Left ventricle myocardium superior (tissue), 1 donor: ENCODE measurements around the gene ZPBP. TPM values are rescaled to one million over a fixed set of nuclear protein-coding genes. Genes with fewer than 3 reads are reported as not detected.
"Not testable (repeated sequence)": the region's sequence is repeated elsewhere in the genome, so short reads cannot be mapped to it uniquely, and the experiment has no call there.

Experiments used
- ATAC-seq: fragments of 200-7000 bp; cut with Tn5 transposase; one replicate; pipeline ENCODE4 v1.9.1; 2020; ENCODE audit warnings: mild to moderate bottlenecking, moderate library complexity
- DNase-seq: peaks from one replicate; pipeline ENCODE4 v3.0.0-alpha.2; 2020
- intact Hi-C: fragments of 100-400 bp; cut with micrococcal nuclease; formaldehyde crosslinking; loops from one replicate; pipeline ENCODE4 v1.11.0; 2022
- total RNA-seq: library from RNA; stranded (reverse); fragmentation: NEBNext Ultra II Directional; extraction: Animal tissue kit (Norgen Biotek cat#: 25700); gene quantifications from one replicate; pipeline ENCODE4 v1.2.1, GENCODE V29; 2021
- donor health status: DM: no; HTN: yes; CAD: no; lungs with severe emphysema.

Gene ZPBP
- total RNA-seq, 1 donor from 2014 or later, result not detected

DNA sequence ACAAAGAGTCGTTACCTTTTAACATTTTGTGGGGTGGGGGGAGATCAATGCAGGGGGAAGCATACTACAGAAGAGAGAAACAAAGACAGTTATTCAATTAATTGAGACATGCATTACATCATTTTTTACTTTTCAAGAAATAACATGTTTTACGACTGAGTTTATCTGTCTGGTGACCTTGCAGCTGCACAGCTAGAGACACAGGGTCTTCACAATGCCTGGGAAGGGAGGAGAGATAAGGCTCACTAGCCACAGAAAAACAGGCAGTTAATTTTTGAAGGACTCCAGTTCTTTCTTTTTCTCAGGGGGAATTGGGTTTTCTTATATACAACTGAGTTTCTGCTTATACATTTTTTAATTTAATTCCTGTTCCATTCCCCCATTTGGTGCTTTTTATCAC, 30.1 kb downstream of the ZPBP start:
- no peak for ATAC-seq
- DNase-seq, result no peak
- intact Hi-C loops, result no loop called here

- DNase-seq (no peak), ATAC-seq (no peak)
- intact Hi-C loops, result no loop called here
These were observed 36.9 kb downstream of the ZPBP start for GRCh38 chr7:50056131-50056530.

- ATAC-seq (no peak), DNase-seq (no peak)
- intact Hi-C loops, result no loop called here
These were observed 45.3 kb downstream of the ZPBP start for GRCh38 chr7:50047716-50048115.

DNA sequence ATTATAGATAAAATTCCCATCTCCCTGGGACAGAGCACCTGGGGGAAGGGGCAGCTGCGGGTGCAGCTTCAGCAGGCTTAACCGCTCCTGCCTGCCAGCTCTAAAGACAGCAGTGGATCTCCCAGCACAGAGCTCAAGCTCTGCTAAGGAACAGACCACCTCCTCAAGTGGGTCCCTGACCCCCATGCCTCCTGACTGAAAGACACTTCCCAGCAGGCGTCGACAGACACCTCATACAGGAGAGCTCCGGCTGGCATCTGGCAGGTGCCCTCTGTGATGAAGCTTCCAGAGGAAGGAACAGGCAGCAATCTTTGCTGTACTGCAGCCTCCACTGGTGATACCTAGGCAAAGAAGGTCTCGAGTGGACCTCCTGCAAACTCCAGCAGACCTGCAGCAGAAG, 51.9 kb downstream of the ZPBP start:
- intact Hi-C loops, result not testable (repeated sequence)

DNA sequence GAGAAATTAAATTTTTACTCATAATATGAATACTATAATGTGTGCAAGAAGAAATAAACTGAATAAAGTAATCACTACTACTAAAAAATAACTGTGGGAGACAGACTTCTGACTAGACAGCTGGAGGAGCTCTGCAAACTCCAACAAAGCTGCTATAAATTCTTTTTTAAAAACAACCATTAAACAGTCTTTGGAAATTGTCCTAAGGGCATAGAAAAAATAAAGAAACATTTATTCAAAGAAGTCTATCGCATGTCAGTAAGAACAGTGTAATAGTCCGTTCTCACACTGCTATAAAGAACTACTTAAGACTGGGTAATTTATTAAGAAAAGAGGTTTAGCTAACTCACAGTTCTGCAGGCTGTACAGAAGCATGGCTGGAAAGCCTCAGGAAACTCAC, 56.0 kb downstream of the ZPBP start:
- intact Hi-C loops, result no loop called here
- no peak for ATAC-seq
- DNase-seq, result no peak

More for the DNA sequence above, 51.9 kb downstream of the ZPBP start:
- DNase-seq, ATAC-seq: not testable (repeated sequence)

DNA sequence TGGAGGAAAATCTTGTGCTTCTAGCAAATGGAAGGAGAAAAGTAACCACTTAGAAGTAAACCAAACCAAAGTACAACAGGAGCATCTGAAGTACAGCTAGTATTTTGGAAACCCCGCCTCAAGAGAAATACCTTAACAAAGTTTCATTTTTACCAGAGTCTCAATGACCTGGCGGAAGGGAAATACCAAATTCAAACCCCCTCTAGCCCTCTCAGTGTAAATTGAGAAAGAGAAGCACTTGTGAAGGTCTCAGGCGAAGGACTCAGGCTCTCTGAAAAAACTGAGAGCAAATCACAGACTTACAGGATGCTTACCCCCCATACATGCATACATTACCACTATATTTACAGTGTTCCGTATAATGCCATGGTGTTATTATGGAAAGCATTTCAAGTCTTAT, 70.1 kb downstream of the ZPBP start:
- DNase-seq (no peak), ATAC-seq (no peak)
- intact Hi-C loops, result no loop called here

DNA sequence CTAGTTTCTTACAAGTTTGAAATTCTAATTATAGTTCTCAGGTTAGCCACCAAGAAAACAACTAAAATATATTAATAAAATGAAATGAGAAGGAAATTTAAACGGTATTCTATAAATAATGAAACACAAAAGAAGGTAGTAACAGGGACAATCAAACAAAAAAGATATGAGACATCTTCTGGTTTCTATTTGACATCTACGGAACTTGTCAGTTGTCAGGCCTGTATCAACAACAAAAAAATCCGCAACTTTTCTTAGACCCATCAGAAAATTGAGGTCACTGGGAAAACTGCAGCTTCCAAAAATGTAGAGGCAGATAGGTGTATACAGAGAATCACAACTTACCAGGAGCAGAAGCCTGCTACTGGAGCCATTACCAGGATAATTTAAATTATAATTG, 70.6 kb downstream of the ZPBP start:
- DNase-seq (no peak), ATAC-seq (no peak)
- intact Hi-C loops, result no loop called here

DNA sequence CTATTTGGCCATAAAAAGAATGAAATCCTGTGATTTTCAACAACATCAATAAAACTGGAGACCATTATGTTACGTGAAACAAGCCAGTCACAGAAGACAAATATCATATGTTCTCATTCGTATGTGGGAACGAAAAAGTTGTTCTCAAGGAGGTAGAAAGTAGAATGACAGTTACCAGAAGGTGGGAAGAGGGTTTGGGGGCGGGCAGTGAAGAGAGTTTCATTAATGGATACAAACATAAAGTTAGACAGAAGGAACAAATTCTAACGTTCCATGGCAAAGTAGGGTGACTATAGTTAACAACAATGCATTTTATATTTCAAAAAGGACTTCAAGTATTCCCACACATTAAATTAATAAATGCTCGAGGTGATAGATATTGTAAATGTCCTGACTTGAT, 97.4 kb downstream of the ZPBP start:
- DNase-seq (no peak), ATAC-seq (no peak)
- intact Hi-C loops, result no loop called here

DNA sequence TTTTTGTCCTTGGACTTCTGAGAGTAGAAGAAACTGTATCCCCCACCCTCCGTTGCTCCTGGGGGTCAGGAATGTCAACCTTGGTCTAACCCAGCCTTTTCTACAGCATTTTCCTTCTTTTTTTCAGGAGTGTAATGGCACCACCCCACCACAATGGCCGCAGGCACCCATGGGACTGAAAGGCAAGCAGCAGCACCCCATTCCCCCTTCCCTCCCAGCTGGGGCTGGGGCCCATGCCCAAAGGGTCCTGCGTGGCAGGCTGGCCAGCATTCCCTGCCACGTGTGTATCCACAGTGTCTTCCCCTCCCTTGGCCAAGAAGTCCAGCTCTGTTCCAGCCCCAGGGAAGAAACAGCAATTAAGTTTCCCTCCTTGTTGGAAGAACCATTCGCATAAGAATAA, 106.9 kb downstream of the ZPBP start:
- no peak for DNase-seq
- intact Hi-C loops, result no loop called here
- no peak for ATAC-seq

GRCh38 chr7:49980465-49980864, 112.6 kb downstream of the ZPBP start:
- no peak for ATAC-seq
- intact Hi-C loops, result no loop called here
- DNase-seq, result no peak

DNA sequence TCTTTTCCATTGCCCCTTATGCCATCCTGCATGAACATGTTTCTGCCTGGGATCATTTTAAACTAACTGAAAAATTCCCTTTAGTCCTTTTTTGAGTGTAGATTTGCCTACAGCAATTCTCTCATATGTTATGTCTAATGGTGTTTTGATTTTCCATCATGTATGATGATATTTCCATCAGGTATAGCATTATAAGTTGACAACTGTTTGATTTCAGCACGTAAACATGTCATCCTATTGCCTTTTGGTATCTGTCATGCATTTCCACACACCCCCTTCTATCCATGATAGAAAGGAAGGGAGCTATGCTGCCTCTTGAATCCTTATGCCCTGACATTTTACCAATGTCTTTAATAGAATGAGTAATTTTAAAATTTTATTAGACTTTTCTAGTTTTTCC, 116.8 kb downstream of the ZPBP start:
- intact Hi-C loops, result no loop called here
- ATAC-seq, result no peak
- DNase-seq, result no peak

- intact Hi-C loops, result no loop called here
- DNase-seq (no peak), ATAC-seq (no peak)
These were observed 119.0 kb downstream of the ZPBP start for GRCh38 chr7:49974035-49974434.

- DNase-seq (no peak), ATAC-seq (no peak)
- intact Hi-C loops, result no loop called here
These were observed 155.4 kb downstream of the ZPBP start for GRCh38 chr7:49937608-49938007.

GRCh38 chr7:49931627-49932026, 161.4 kb downstream of the ZPBP start:
- ATAC-seq, result no peak
- intact Hi-C loops, result no loop called here
- no peak for DNase-seq

DNA sequence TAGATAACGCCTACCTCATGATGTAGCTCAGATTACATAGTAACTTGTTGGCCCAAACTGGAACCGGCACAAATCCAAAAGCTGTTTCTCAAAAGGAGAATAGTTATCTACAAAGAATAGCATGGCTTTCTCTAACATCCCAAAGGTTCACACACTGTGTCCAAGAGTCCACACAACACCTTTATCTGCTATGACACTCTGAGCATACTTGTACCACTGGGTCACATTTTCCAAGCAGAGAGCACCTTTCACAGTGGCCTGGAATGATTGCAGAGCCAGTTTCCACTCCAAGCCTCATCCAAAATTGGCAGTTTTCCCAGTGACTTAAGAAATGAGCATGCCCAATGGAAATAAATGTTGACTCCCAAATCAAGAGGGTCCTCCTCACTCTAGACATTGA, 164.3 kb downstream of the ZPBP start:
- ATAC-seq (peak; percentile 72), DNase-seq (no peak)
- intact Hi-C loops, result no loop called here

DNA sequence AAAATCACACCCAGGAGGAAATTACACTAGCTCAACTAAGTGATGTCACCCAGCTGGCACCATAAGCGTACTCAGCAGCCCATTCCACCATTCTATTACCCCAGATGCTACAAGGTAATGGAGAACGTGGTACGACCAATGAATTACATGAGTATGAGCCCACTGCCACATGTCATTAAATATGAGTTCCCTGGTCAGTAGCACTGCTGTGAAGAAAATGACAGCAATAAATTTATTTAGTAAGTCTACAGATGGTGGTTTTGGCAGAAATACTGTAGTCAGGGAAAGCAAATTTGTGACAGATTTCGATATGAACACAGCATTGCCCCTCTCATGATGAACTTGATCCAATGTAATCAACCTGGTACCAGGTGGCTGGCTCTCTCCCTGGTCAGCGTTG, 165.4 kb downstream of the ZPBP start:
- intact Hi-C loops, result no loop called here

DNA sequence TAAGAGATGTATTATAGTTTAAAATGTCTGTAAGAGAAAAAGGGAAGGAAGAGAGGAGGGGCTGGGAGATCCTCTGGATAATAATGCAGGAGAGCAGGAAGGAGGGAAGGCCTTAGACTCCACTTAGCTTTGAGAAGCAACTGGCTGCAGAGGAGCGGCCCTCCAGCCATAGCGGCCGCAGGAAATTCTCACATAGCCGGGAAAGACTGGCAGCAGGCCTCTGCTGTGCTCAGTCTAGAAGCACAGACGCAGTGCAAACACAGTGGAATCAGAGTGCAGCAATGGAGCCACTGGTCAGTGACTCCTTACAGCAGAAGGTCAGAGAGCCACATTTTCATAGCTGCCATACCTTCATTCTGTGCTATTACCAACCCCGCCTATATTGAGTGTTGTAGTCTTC, 166.3 kb downstream of the ZPBP start:
- intact Hi-C loops, result no loop called here
- DNase-seq (no peak), ATAC-seq (no peak)

More for the DNA sequence above, 165.4 kb downstream of the ZPBP start:
- ATAC-seq, result no peak
- DNase-seq, result no peak

- no peak for DNase-seq
- intact Hi-C loops, result no loop called here
- ATAC-seq, result no peak
These were observed 181.1 kb downstream of the ZPBP start for GRCh38 chr7:49911909-49912308.

DNA sequence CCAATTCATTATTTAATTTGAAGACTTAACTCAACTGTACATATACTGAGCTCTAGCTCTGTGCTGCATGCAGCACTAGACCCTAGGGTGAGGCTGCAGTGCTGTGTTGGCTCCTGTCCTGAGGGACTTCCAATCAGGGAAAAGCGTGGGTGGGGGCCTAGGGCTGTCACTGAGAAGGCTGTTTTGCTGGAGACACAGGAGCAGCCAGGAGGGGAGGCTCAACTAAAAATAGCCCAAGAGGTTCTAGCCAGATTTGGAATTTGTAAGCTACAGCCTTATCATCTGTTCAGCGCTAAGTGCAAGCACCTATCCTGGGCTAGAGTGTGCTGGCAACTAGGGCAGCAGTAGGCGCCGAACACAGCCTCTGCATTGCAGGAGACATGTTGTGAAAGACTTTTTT, 198.5 kb downstream of the ZPBP start:
- intact Hi-C loops, result no loop called here
- ATAC-seq (peak; percentile 98), DNase-seq (peak; percentile 71)

- DNase-seq (no peak), ATAC-seq (no peak)
These were observed 199.9 kb downstream of the ZPBP start for GRCh38 chr7:49893131-49893530.

DNA sequence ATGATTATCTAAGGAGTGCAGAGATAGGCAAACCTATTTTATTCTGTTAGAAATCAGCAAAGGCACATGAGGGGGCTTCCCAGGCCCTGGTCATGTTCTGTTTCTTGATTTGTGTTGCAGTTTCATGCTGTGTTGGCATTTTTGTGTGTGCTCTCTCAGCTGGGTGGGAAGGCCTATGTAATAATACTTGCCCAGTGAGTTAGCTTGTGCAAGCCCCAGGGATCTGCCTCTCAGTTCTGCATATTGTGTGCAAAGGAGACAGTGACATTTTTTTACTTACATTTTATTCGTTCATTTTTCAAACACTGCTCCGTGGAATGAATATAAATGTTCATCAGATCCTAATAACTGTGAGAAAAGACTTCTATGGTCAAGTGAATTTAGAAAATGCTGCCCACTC, 200.6 kb downstream of the ZPBP start:
- DNase-seq (no peak), ATAC-seq (no peak)
- intact Hi-C loops, result no loop called here

More at GRCh38 chr7:49893131-49893530, 199.9 kb downstream of the ZPBP start:
- intact Hi-C loops, result no loop called here
